AG04449 (cell line): ENCODE measurements around the gene LMOD3.

Experiments
- CTCF ChIA-PET: fragments of 350-600 bp; formaldehyde crosslinking; extraction: SDS; loops from one replicate; lab custom pipeline; 2021; ENCODE audit warnings: antibody characterized with exemption; lab: Yijun Ruan, JAX
- POLR2A ChIA-PET: fragments of 400-600, 350-600 bp; formaldehyde crosslinking; extraction: SDS; loops from one replicate; lab custom pipeline; 2020; ENCODE audit warnings: antibody characterized with exemption, inconsistent platforms; lab: Yijun Ruan, JAX
- DNase-seq: peaks from one replicate; pipeline ENCODE4 v3.0.0-alpha.2; 2010; ENCODE audit warnings: low read depth, low spot score
- H3K4me3 ChIP-seq: 2 replicates; pipeline ENCODE4 v1.5.1; 2011; ENCODE audit warnings: low read depth, mild to moderate bottlenecking, control low read depth, low read length
- TF ChIP-seq, protein P1 (sequence below): IDR thresholded peaks from one replicate; pipeline ENCODE4 v1.5.1; 2011; ENCODE audit warnings: mild to moderate bottlenecking, moderate library complexity, low read length, control low read depth, inconsistent platforms; ENCODE audit not compliant: insufficient read depth; ENCODE audit errors: missing control alignments

LMOD3 gene

DNA sequence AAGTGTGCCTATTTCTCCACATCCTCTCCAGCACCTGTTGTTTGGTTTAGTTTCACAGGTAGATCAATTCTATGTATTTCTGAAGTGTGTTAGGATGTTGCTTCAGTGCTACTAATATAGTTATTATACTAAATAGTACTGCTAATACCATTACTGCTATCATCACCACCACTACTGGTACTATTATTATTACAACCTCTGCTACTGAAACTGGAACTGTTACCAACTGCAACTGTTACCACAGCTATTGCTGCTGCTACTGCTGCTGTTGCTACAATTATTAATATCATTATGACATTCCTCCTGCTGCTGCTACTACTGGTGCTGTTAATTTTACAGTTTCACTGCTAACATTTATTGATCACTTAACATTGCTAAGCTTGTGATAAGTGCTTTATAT, 8.3 kb upstream of the LMOD3 start:
- H3K4me3 ChIP-seq: no peak overlapping the region
- DNase-seq: no peak
- CTCF ChIA-PET: interaction anchor here (2.7 to 5.8 kb wide), 2 partner anchors 10 to 31 kb away, joined by 10 to 48 read pairs; partner anchors contain the start of gene LMOD3
- TF ChIP-seq, protein P1, sequence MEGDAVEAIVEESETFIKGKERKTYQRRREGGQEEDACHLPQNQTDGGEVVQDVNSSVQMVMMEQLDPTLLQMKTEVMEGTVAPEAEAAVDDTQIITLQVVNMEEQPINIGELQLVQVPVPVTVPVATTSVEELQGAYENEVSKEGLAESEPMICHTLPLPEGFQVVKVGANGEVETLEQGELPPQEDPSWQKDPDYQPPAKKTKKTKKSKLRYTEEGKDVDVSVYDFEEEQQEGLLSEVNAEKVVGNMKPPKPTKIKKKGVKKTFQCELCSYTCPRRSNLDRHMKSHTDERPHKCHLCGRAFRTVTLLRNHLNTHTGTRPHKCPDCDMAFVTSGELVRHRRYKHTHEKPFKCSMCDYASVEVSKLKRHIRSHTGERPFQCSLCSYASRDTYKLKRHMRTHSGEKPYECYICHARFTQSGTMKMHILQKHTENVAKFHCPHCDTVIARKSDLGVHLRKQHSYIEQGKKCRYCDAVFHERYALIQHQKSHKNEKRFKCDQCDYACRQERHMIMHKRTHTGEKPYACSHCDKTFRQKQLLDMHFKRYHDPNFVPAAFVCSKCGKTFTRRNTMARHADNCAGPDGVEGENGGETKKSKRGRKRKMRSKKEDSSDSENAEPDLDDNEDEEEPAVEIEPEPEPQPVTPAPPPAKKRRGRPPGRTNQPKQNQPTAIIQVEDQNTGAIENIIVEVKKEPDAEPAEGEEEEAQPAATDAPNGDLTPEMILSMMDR: no peak
- POLR2A ChIA-PET: no interaction called here

DNA sequence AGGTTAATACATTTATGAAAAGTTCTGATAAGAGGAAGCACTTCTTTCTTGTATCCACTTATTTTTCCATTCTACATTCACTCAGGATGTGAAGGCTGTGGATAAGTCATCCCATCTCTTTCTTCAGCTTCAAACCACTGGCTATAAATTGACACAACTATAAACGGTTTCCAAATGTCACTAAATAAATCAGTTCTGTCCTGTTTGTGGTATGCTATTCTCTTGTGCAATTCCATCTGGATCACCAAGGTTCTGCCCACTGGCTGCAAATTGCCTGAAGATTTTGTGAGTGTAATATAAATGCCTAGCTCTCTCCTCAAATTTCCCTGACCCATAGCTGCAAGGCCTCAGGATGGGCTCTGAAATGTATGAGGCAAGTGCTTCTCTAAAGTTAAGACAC, 7.1 kb upstream of the LMOD3 start:
- H3K4me3 ChIP-seq: no peak overlapping the region
- no peak for DNase-seq
- CTCF ChIA-PET: interaction anchor here (0.9 to 5.8 kb wide), 3 partner anchors 9 to 298 kb away, joined by 4 to 48 read pairs (median 5); partner anchors contain the start of gene LMOD3
- POLR2A ChIA-PET: no interaction called here
- TF ChIP-seq, protein P1: no peak

DNA sequence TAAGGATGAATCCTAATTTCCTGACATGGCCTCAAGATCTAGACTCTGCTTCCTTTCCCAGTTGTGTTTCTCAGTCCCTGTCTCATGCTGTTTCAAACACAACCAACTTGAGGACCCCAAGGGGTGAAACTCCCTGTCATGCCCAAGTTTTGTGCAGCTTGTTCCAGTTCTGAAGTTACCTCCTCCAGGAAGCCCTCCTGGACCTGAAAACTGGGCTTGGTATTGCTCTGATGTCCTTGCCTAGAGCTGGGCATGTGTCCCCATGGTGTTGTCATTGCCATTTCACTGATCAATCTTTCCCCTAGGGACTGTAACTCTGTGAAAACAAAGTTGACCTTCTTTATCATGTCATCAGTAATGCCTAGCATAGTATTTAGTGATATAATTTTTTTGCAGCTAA, 6.1 kb upstream of the LMOD3 start:
- no peak overlapping the region for H3K4me3 ChIP-seq
- TF ChIP-seq, protein P1: no peak
- ChIA-PET CTCF (interaction anchor here (0.9 to 5.8 kb wide), 5 partner anchors 8 to 296 kb away, joined by 5 to 48 read pairs (median 8); partner anchors contain the start of gene LMOD3), POLR2A (no interaction called here)
- DNase-seq: no peak

DNA sequence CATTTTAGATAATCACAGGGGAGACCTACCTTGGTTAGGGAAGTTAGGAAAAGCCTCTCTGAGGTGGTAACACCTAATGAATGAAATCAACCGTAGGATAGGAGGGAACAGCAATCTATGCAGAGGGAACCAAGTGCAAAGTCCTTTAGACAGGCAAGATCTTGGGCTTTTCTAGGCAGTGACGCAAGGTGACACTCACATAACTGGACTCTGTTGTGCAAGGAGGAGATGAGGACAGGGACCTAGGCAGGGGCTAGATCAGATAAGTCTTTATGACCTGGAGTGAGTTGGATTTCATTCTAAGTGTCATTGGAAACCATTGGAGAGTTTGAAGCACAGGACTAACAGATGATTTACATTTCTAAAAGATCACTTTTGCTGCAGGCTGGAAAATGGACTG, 4.6 kb upstream of the LMOD3 start:
- no peak for DNase-seq
- TF ChIP-seq, protein P1: no peak
- CTCF ChIA-PET: interaction anchor here (1.5 to 3.5 kb wide), 4 partner anchors 29 to 298 kb away, joined by 3 to 16 read pairs (median 8); no protein-coding TSS in a partner anchor
- H3K4me3 ChIP-seq: no peak overlapping the region
- POLR2A ChIA-PET: no interaction called here

DNA sequence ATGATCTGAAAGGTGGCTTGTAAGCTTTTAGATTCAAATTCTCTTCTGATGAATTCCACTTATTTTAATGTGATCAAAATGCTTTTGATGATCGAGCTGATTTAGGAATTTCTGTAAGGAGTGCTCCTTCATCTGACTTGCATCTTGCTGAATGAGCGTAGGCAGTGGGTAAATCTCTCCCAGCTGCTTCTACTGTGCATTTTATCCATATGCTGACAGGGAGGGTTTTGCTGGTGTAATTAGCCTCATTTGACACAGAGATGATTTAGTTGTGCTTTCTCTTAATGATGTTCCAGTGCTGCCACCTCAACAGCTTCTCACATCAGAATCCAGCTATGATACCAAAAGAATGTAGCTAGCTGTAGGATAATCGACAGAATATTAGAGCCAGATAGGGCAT, 3.8 kb upstream of the LMOD3 start:
- ChIA-PET POLR2A (no interaction called here), CTCF (interaction anchor here (0.7 to 3.5 kb wide), 10 partner anchors 11 to 666 kb away, joined by 3 to 16 read pairs (median 3); no protein-coding TSS in a partner anchor)
- TF ChIP-seq, protein P1: no peak
- no peak for DNase-seq
- H3K4me3 ChIP-seq: no peak overlapping the region

DNA sequence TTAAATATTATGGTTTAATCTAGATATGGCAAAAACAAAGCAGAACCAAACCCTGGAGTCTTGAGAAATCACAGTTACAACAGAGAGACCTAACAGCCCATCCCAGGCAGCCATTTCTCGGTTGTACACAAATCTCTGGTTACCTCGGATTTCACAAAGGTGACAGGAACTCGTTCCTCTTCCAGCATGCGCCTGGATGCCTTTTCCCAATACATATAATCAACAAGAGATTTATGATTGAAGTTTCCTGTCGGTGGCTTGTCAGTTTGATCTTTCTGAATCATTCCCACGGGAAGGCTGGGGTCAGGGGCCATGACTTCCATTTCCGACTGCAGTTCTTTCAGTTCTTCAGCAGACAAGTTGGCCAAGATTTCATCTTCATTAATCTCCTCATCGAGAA, 445 bp downstream of the LMOD3 start:
- no peak overlapping the region for H3K4me3 ChIP-seq
- TF ChIP-seq, protein P1: no peak
- ChIA-PET CTCF (interaction anchor here (0.9 to 8.6 kb wide), 17 partner anchors 9 to 550 kb away, joined by 3 to 110 read pairs (median 8); no protein-coding TSS in a partner anchor), POLR2A (no interaction called here)
- DNase-seq: no peak
